ENCODE results near the gene SLC8A2. TPM values are rescaled to one million over a fixed set of nuclear protein-coding genes. Genes with fewer than 3 reads are reported as not detected.
"Not testable (repeated sequence)": the region's sequence is repeated elsewhere in the genome, so short reads cannot be mapped to it uniquely, and the experiment has no call there.

The SLC8A2 gene
- total RNA-seq, 1 experiment from 2014 or later = 11.3 TPM

DNA sequence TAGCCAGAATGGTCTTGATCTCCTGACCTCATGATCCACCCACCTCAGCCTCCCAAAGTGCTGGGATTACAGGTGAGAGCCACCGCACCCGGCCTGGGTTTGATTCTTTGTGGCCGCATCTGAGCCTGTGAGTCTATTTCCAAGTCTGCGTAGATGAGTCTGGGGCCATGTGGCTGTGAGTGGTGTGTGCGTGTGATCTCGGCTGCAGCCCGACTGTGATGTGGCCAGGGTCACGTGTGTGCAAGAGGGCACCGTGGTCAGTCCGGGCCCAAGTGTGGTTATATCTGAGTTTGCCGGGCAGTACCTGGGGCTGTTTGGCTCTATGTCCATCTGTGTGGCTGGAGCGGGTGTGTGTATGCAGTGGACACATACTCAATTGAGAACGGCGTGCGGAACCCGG, 57.8 kb downstream of the SLC8A2 start:
- Histone ChIP-seq H2BK12ac (ENCODE audit: insufficient read length, low read depth, low read length) (no peak overlapping the region), H3T11ph (ENCODE audit: low read length) (no peak overlapping the region), H2BK120ac (ENCODE audit: low read depth, low read length, poor library complexity, severe bottlenecking) (no peak overlapping the region), H3K79me1 (ENCODE audit: insufficient read depth, low read depth, low read length, poor library complexity, severe bottlenecking) (no peaks in the 10 kb centered on the region), H4K91ac (ENCODE audit: insufficient read length, low read depth, low read length) (no peak overlapping the region), H2BK15ac (ENCODE audit: low read depth, low read length) (no peak overlapping the region), H3K23ac (ENCODE audit: insufficient read length, low read depth, low read length) (no peak overlapping the region), H3K23me2 (ENCODE audit: insufficient read length, low read depth, low read length, poor library complexity, severe bottlenecking) (peaks cover 10% of the 10 kb centered on the region), H3K9ac (ENCODE audit: extremely low read depth, insufficient read length, low read length) (no peak overlapping the region), H3K27ac (ENCODE audit: insufficient read length, low read depth, low read length) (no peak overlapping the region), H4K8ac (replicated peaks; ENCODE audit: insufficient read length, low read depth, low read length) (no peak overlapping the region), H3K4me1 (ENCODE audit: insufficient read depth, low read length) (peaks cover 5% of the 10 kb centered on the region; the same call in 1 of the 2 replicates), H3K18ac (ENCODE audit: insufficient read length, low read depth, low read length) (no peak overlapping the region), H4K5ac (ENCODE audit: insufficient read length, low read depth, low read length) (no peak overlapping the region), H3K4me2 (ENCODE audit: insufficient read depth, insufficient read length, low read length) (no peak overlapping the region), H3K9me3 (ENCODE audit: control insufficient read depth, low read depth, low read length) (no peaks in the 10 kb centered on the region), H2AFZ (ENCODE audit: low read length) (no peak overlapping the region), H2BK5ac (ENCODE audit: insufficient read length, low read length) (no peak overlapping the region), H3K27me3 (ENCODE audit: insufficient read depth, low read length) (peaks cover 7% of the 10 kb centered on the region; the same call in 1 of the 2 replicates), H3K79me2 (ENCODE audit: insufficient read depth, low read length) (no peaks in the 10 kb centered on the region), H2BK20ac (ENCODE audit: low read depth, low read length, poor library complexity, severe bottlenecking) (no peak overlapping the region), H3K14ac (ENCODE audit: insufficient read depth, low read length) (no peak overlapping the region), H4K20me1 (ENCODE audit: control insufficient read depth, insufficient read depth, insufficient read length) (no peaks in the 10 kb centered on the region), H2AK5ac (ENCODE audit: insufficient read length, low read length) (no peak overlapping the region), H3K4ac (ENCODE audit: low read depth, low read length) (no peak overlapping the region), H3K56ac (ENCODE audit: insufficient read length, low read depth, low read length) (no peak overlapping the region)
- H3K4me3 Mint-ChIP-seq = peak overlapping the region in 1 of 2 experiments; percentile 22; a peak in 2 of 5 replicates
- no peaks in the 10 kb centered on the region for H3K9me3 Mint-ChIP-seq
- peaks cover 13 to 24% (median 15%) of the 10 kb centered on the region in 3 experiments for H3K36me3 Mint-ChIP-seq (ENCODE audit: insufficient read depth in 1 of 3, low read depth in 3 of 3)
- H3K4me1 Mint-ChIP-seq = peaks cover 16 to 38% of the 10 kb centered on the region in 2 experiments
- peaks cover 22% of the 10 kb centered on the region for H3K27me3 Mint-ChIP-seq (ENCODE audit: low read depth)
- no CpG with 5 or more reads among the region's 16 CpGs for WGBS (ENCODE audit: extremely low coverage, insufficient read length, low lambda C conversion rate)
- no peak for TF ChIP-seq CTCF (conservative IDR thresholded peaks at IDR 0.05)
- DNase-seq = no peak
- H3K27ac Mint-ChIP-seq = no peak overlapping the region; a peak in 1 of 7 replicates

- no CpG with 5 or more reads among the region's 9 CpGs for WGBS (ENCODE audit: extremely low coverage, insufficient read length, low lambda C conversion rate)
- not testable (repeated sequence) for H3K9me3 ChIP-seq (ENCODE audit: control insufficient read depth, low read depth, low read length); H3K4me1 ChIP-seq (ENCODE audit: insufficient read depth, low read length); H3K56ac ChIP-seq (ENCODE audit: insufficient read length, low read depth, low read length); H3K79me2 ChIP-seq (ENCODE audit: insufficient read depth, low read length); H3K4me3 Mint-ChIP-seq; H3K27me3 Mint-ChIP-seq (ENCODE audit: low read depth); H3K4me2 ChIP-seq (ENCODE audit: insufficient read depth, insufficient read length, low read length); DNase-seq; H4K91ac ChIP-seq (ENCODE audit: insufficient read length, low read depth, low read length); H3T11ph ChIP-seq (ENCODE audit: low read length); H2BK5ac ChIP-seq (ENCODE audit: insufficient read length, low read length); H3K9ac ChIP-seq (ENCODE audit: extremely low read depth, insufficient read length, low read length); H3K14ac ChIP-seq (ENCODE audit: insufficient read depth, low read length); H3K9me3 Mint-ChIP-seq; H2BK15ac ChIP-seq (ENCODE audit: low read depth, low read length); H3K18ac ChIP-seq (ENCODE audit: insufficient read length, low read depth, low read length); H2BK20ac ChIP-seq (ENCODE audit: low read depth, low read length, poor library complexity, severe bottlenecking); H3K27me3 ChIP-seq (ENCODE audit: insufficient read depth, low read length); H3K23me2 ChIP-seq (ENCODE audit: insufficient read length, low read depth, low read length, poor library complexity, severe bottlenecking); H4K20me1 ChIP-seq (ENCODE audit: control insufficient read depth, insufficient read depth, insufficient read length); H4K8ac ChIP-seq (replicated peaks; ENCODE audit: insufficient read length, low read depth, low read length); H2BK12ac ChIP-seq (ENCODE audit: insufficient read length, low read depth, low read length); H2AK5ac ChIP-seq (ENCODE audit: insufficient read length, low read length); H4K5ac ChIP-seq (ENCODE audit: insufficient read length, low read depth, low read length); H2AFZ ChIP-seq (ENCODE audit: low read length); H3K23ac ChIP-seq (ENCODE audit: insufficient read length, low read depth, low read length); H3K4ac ChIP-seq (ENCODE audit: low read depth, low read length); H2BK120ac ChIP-seq (ENCODE audit: low read depth, low read length, poor library complexity, severe bottlenecking); H3K79me1 ChIP-seq (ENCODE audit: insufficient read depth, low read depth, low read length, poor library complexity, severe bottlenecking); H3K27ac ChIP-seq (ENCODE audit: insufficient read length, low read depth, low read length)
- Mint-ChIP-seq H3K36me3 (ENCODE audit: insufficient read depth in 1 of 3, low read depth in 3 of 3) (peaks cover 18 to 27% (median 19%) of the 10 kb centered on the region in 3 experiments), H3K4me1 (peaks cover 3 to 28% of the 10 kb centered on the region in 2 experiments), H3K27ac (peak overlapping the region in 1 of 3 experiments; percentile 15; a peak in 1 of 7 replicates)
Observed at GRCh38 chr19:47411696-47412095, 60.0 kb downstream of the SLC8A2 start.

Measured in H9 (cell line).